Thymus (tissue), 11 donors: ENCODE results near the gene SLC39A11. TPM values are rescaled to one million over a fixed set of nuclear protein-coding genes. Genes with fewer than 3 reads are reported as not detected.
"Not testable (repeated sequence)": the region's sequence is repeated elsewhere in the genome, so short reads cannot be mapped to it uniquely, and the experiment has no call there.

Experiments
- DNase-seq, 9 donors: peaks; one replicate each; pipeline ENCODE4 v3.0.0-alpha.2; 2013; ENCODE audit warnings: low spot score in 9 of 9, low read depth in 6 of 9, missing footprints in 1 of 9
- H3K27ac ChIP-seq, 2 donors: one replicate each; pipeline ENCODE4 v1.5.1; 2013; ENCODE audit warnings: control low read depth in 1 of 2, low read depth in 1 of 2, low read length in 1 of 2, mild to moderate bottlenecking in 1 of 2, moderate library complexity in 1 of 2
- H3K27me3 ChIP-seq, 2 donors: one replicate each; pipeline ENCODE4 v1.5.1; 2013; ENCODE audit warnings: low read length in 1 of 2; ENCODE audit not compliant: control insufficient read depth in 2 of 2, insufficient read depth in 1 of 2
- H3K36me3 ChIP-seq, 2 donors: one replicate each; pipeline ENCODE4 v1.5.1; 2013; ENCODE audit warnings: low read length in 1 of 2, mild to moderate bottlenecking in 1 of 2, moderate library complexity in 1 of 2; ENCODE audit not compliant: control insufficient read depth in 2 of 2, insufficient read depth in 2 of 2
- H3K4me1 ChIP-seq, 2 donors: one replicate each; pipeline ENCODE4 v1.5.1; 2013; ENCODE audit warnings: low read length in 2 of 2; ENCODE audit not compliant: control insufficient read depth in 2 of 2, insufficient read depth in 2 of 2
- H3K4me3 ChIP-seq, 2 donors: one replicate each; pipeline ENCODE4 v1.5.1; 2013; ENCODE audit warnings: low read length in 2 of 2, control low read depth in 1 of 2, mild to moderate bottlenecking in 1 of 2
- H3K9me3 ChIP-seq, 2 donors: one replicate each; pipeline ENCODE4 v1.5.1; 2013; ENCODE audit warnings: low read length in 1 of 2, mild to moderate bottlenecking in 1 of 2; ENCODE audit not compliant: control insufficient read depth in 2 of 2, insufficient read depth in 1 of 2
- WGBS: extraction: QIAGEN DNeasy Blood & Tissue Kit; methylation state at CpG from one replicate; pipeline ENCODE4 v1.1.7; 2013; 5-methylcytosine and 5-hydroxymethylcytosine counted together
- polyA plus RNA-seq: library from polyadenylated mRNA; stranded (reverse); fragments of 200-250 nt; gene quantifications from one replicate; pipeline ENCODE4 v1.2.3, GENCODE V29; 2013
- total RNA-seq: library from RNA; stranded (reverse); fragments of 120-200 nt; gene quantifications from one replicate; pipeline ENCODE4 v1.2.4, GENCODE V29; 2013
- donor health status: healthy.

The SLC39A11 gene
- total and polyA plus RNA-seq, 2 donors: 7.4 to 8.7 TPM

- H3K27ac ChIP-seq: no peak overlapping the region
- no peaks in the 10 kb centered on the region for H3K27me3 ChIP-seq
- H3K36me3 ChIP-seq: no peaks in the 10 kb centered on the region
- no peak overlapping the region for H3K4me3 ChIP-seq
- H3K9me3 ChIP-seq: no peaks in the 10 kb centered on the region
- no peaks in the 10 kb centered on the region for H3K4me1 ChIP-seq
- WGBS: 96% methylated on average over 3 of the region's 3 CpGs
- DNase-seq: no peak
These were observed 380.8 kb downstream of the SLC39A11 start for GRCh38 chr17:72711521-72712310.

- H3K36me3 ChIP-seq: no peaks in the 10 kb centered on the region
- 92% methylated on average over 1 of the region's 1 CpG for WGBS
- H3K9me3 ChIP-seq: no peaks in the 10 kb centered on the region
- H3K4me3 ChIP-seq: no peak overlapping the region
- DNase-seq: no peak
- no peak overlapping the region for H3K27ac ChIP-seq
- no peaks in the 10 kb centered on the region for H3K27me3 ChIP-seq
- H3K4me1 ChIP-seq: no peaks in the 10 kb centered on the region
These were observed 381.7 kb downstream of the SLC39A11 start for GRCh38 chr17:72710834-72711233.

GRCh38 chr17:72710202-72710601 is 382.3 kb downstream of the SLC39A11 start:
- no peak for DNase-seq
- Histone ChIP-seq H3K9me3 (no peaks in the 10 kb centered on the region), H3K4me1 (peaks cover 0 to 3% of the 10 kb centered on the region in 2 donors), H3K27ac (peak overlapping the region in 1 of 2 donors; percentile 43), H3K36me3 (no peaks in the 10 kb centered on the region), H3K27me3 (no peaks in the 10 kb centered on the region), H3K4me3 (no peak overlapping the region)

GRCh38 chr17:72708682-72709081 is 383.8 kb downstream of the SLC39A11 start:
- not testable (repeated sequence) for H3K9me3 ChIP-seq, DNase-seq, H3K27ac ChIP-seq, H3K27me3 ChIP-seq, H3K36me3 ChIP-seq, H3K4me3 ChIP-seq, H3K4me1 ChIP-seq
- 78% methylated on average over 9 of the region's 9 CpGs for WGBS

DNA sequence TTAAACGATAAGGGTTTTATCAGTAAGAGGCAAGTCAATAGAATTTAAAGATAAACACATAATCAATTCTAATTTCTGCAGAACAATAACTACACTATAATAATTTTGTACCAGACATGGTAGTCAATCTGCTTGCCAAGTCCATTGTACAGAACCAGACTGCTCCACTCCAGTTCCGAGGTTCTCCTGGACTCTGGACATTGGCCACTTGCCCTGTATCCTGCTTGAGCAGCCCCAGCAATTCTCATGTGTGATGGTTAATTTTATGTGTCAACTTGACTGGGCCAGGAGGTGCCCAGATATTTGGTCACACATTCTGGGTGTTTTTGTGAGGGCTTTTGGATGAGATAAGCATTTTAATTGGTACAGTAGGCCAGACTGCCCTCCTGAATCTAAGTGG is 384.6 kb downstream of the SLC39A11 start:
- Histone ChIP-seq H3K27ac (no peak overlapping the region), H3K9me3 (no peaks in the 10 kb centered on the region), H3K4me3 (no peak overlapping the region), H3K36me3 (no peaks in the 10 kb centered on the region), H3K4me1 (peaks cover 0 to 3% of the 10 kb centered on the region in 2 donors), H3K27me3 (no peaks in the 10 kb centered on the region)
- 96% methylated on average over 2 of the region's 2 CpGs for WGBS
- DNase-seq: no peak

DNA sequence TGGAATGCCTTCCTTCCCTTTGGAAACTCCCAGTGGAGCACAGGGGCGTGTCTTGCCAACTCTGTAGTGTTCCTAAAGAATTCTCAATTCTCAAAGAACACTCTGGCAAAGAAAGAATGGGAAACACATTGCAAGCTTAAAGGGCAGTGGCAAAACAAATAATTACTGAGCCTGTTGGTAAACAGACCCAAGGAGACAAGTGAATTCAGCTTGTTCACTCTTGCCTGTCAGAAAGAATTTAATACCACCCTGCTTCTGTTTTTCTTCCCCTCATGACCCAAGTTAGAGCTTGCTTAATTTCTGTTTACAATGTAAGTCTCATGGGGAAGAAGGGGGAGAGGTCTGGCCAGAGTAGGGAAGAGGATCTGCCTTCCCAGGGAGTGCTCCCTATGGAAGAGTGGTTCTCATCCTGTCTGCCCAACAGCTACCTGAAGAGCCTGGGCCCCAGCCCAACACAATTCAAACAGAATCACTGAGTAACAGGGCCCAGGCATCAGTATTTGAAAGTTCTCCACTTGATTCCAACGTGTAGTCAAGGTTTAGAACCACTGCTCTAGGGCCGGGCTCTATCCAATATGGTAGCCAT is 386.0 kb downstream of the SLC39A11 start:
- Histone ChIP-seq H3K9me3 (no peaks in the 10 kb centered on the region), H3K4me1 (peaks cover 0 to 3% of the 10 kb centered on the region in 2 donors), H3K27me3 (no peaks in the 10 kb centered on the region), H3K4me3 (no peak overlapping the region), H3K36me3 (no peaks in the 10 kb centered on the region), H3K27ac (peak overlapping the region; percentile 72 to 76)
- no peak for DNase-seq
- WGBS: 92% methylated on average over 3 of the region's 3 CpGs

GRCh38 chr17:72705905-72706395 is 386.5 kb downstream of the SLC39A11 start:
- peak in 1 of 9 donors; percentile 23 for DNase-seq
- Histone ChIP-seq H3K4me1 (peaks cover 0 to 3% of the 10 kb centered on the region in 2 donors), H3K27me3 (no peaks in the 10 kb centered on the region), H3K4me3 (no peak overlapping the region), H3K9me3 (peaks cover 0 to under 1% of the 10 kb centered on the region in 2 donors), H3K27ac (peak overlapping the region; percentile 10 to 76), H3K36me3 (no peaks in the 10 kb centered on the region)
- 89% methylated on average over 5 of the region's 5 CpGs for WGBS

- Histone ChIP-seq H3K4me1 (peaks cover 0 to 3% of the 10 kb centered on the region in 2 donors), H3K27me3 (no peaks in the 10 kb centered on the region), H3K4me3 (no peak overlapping the region), H3K27ac (no peak overlapping the region), H3K9me3 (peaks cover 0 to 7% of the 10 kb centered on the region in 2 donors), H3K36me3 (no peaks in the 10 kb centered on the region)
- peak in 1 of 9 donors; percentile 29 for DNase-seq
- 91% methylated on average over 4 of the region's 4 CpGs for WGBS
These were observed 389.5 kb downstream of the SLC39A11 start for GRCh38 chr17:72702998-72703397.

GRCh38 chr17:72702136-72702735 is 390.3 kb downstream of the SLC39A11 start:
- Histone ChIP-seq H3K27me3 (no peaks in the 10 kb centered on the region), H3K36me3 (no peaks in the 10 kb centered on the region), H3K27ac (no peak overlapping the region), H3K4me1 (peaks cover 0 to 3% of the 10 kb centered on the region in 2 donors), H3K4me3 (no peak overlapping the region), H3K9me3 (peaks cover 0 to 7% of the 10 kb centered on the region in 2 donors)
- no peak for DNase-seq
- 92% methylated on average over 6 of the region's 6 CpGs for WGBS
